Retinal pigment epithelial cell (primary cell): ENCODE results near the gene CLCN4.

ENCODE experiments used
- DNase-seq: peaks from one replicate; pipeline ENCODE4 v3.0.0-alpha.2; 2010; ENCODE audit warnings: low read depth
- H3K4me3 ChIP-seq: 2 replicates; pipeline ENCODE4 v1.5.1; 2011; ENCODE audit warnings: mild to moderate bottlenecking, low read length, control low read depth, moderate library complexity
- TF ChIP-seq, protein P1 (sequence below): conservative IDR thresholded peaks from 2 replicates; pipeline ENCODE4 v1.5.1; 2011; ENCODE audit warnings: low read depth, low read length, control low read depth, inconsistent platforms

The CLCN4 gene

GRCh38 chrX:10111364-10112148 is 45.2 kb upstream of the CLCN4 start:
- no peak overlapping the region for H3K4me3 ChIP-seq
- no peak for DNase-seq
- TF ChIP-seq, protein P1, sequence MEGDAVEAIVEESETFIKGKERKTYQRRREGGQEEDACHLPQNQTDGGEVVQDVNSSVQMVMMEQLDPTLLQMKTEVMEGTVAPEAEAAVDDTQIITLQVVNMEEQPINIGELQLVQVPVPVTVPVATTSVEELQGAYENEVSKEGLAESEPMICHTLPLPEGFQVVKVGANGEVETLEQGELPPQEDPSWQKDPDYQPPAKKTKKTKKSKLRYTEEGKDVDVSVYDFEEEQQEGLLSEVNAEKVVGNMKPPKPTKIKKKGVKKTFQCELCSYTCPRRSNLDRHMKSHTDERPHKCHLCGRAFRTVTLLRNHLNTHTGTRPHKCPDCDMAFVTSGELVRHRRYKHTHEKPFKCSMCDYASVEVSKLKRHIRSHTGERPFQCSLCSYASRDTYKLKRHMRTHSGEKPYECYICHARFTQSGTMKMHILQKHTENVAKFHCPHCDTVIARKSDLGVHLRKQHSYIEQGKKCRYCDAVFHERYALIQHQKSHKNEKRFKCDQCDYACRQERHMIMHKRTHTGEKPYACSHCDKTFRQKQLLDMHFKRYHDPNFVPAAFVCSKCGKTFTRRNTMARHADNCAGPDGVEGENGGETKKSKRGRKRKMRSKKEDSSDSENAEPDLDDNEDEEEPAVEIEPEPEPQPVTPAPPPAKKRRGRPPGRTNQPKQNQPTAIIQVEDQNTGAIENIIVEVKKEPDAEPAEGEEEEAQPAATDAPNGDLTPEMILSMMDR: no peak

DNA sequence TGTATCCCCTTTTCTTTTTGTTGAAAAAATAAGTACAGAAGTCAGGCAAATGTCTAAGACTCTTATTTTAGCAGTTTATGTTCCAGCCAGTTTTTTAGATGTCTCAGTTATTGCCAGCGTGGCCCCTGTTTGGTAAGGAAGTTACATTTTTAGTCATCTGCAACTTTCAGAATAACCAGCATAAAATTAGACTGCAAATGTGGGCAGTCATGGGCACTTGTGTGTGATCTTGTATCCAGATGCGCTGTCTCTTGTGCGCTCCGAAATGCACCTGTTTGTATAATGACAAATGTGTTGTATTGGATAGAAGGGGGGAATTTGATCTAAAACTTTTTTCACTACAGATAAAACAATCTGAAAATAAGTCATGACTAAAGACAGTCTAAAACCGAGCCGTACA is 44.3 kb upstream of the CLCN4 start:
- TF ChIP-seq, protein P1: no peak

GRCh38 chrX:10115082-10115481 is 41.7 kb upstream of the CLCN4 start:
- TF ChIP-seq, protein P1: no peak
- no peak overlapping the region for H3K4me3 ChIP-seq
- DNase-seq: no peak

More for the DNA sequence above, 44.3 kb upstream of the CLCN4 start:
- no peak for DNase-seq
- no peak overlapping the region for H3K4me3 ChIP-seq

DNA sequence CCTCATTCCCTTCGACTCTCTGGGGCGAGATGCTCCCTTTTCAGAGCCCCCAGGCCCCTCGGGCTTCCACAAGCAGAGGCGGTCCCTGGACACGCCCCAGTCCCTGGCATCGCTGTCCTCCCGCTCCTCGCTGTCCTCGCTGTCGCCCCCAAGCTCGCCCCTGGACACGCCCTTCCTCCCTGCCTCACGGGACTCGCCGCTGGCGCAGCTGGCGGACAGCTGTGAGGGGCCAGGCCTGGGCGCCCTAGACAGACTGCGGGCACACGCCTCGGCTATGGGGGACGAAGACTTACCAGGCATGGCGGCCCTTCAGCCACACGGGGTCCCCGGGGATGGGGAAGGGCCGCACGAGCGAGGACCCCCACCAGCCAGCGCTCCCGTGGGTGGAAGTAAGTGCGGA is 39.5 kb upstream of the CLCN4 start:
- H3K4me3 ChIP-seq: no peak overlapping the region
- TF ChIP-seq, protein P1: no peak
- no peak for DNase-seq

DNA sequence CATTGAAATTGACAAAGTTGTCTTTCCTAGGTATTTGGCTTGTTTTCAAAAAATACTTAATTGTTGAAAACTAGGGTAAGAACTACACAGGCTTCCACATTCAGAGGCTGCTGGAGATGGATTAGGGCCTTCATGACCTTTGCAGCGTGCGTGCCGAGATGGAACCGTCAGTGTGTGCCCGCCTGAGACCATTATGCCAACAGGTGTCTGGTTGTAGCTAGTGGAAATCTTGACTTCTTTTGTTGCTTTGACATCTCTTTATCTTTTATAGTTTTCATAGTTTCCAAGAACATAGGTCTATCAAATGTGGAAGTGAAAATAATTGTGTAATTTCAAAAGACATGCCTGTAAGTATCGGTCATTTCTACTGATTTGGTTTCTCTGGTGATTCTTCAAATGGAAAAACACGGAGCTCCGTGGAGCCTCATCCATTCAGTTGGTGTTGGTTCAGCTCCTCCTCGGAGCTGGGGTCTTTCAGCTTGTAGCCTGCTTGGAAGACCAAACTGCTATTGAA is 38.9 kb upstream of the CLCN4 start:
- TF ChIP-seq, protein P1: no peak
- no peak for DNase-seq
- no peak overlapping the region for H3K4me3 ChIP-seq

- TF ChIP-seq, protein P1: no peak
- H3K4me3 ChIP-seq: no peak overlapping the region
- DNase-seq: no peak
These were observed 38.2 kb upstream of the CLCN4 start for GRCh38 chrX:10118530-10118929.
